WI38 (cell line): ENCODE results near the gene GSS.

ENCODE experiments used
- H3K4me3 ChIP-seq: 2 replicates; pipeline ENCODE4 v1.5.1; 2011; ENCODE audit warnings: low read depth, mild to moderate bottlenecking, control low read depth, low read length
- CTCF ChIP-seq: IDR thresholded peaks from 2 replicates; pipeline ENCODE4 v1.5.1; 2012; ENCODE audit warnings: low read depth, mild to moderate bottlenecking, control low read depth, low read length

The GSS gene

GRCh38 chr20:34955231-34956040, at the start of gene GSS, which contains the start of gene MYH7B:
Gene GSS (minus strand): TSS chr20:34955806. CDS start chr20:34951852, 3,954 bp downstream.
Gene MYH7B (plus strand): TSS chr20:34955868. CDS start chr20:34978006, 22,138 bp downstream.
- peak within 1 kb of the TSS; percentile 72 for H3K4me3 ChIP-seq
- peak; percentile 43 for TF ChIP-seq CTCF

- no peak for TF ChIP-seq CTCF
These were observed 49.3 kb upstream of the GSS start for GRCh38 chr20:35004749-35005462.

GRCh38 chr20:35004051-35004725, 48.6 kb upstream of the GSS start:
- H3K4me3 ChIP-seq: no peak overlapping the region
- TF ChIP-seq CTCF: no peak

More at GRCh38 chr20:35004749-35005462, 49.3 kb upstream of the GSS start:
- H3K4me3 ChIP-seq: no peak overlapping the region

GRCh38 chr20:35003211-35004031, 47.8 kb upstream of the GSS start:
- no peak overlapping the region for H3K4me3 ChIP-seq
- no peak for TF ChIP-seq CTCF

GRCh38 chr20:35002426-35003210, 47.0 kb upstream of the GSS start:
- no peak for TF ChIP-seq CTCF
- no peak overlapping the region for H3K4me3 ChIP-seq
